ENCODE results near the gene KANTR.

KANTR gene, protein sequence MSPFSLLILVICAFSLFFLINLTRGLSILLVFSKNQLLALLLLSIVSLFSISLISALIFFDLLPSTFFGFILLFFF

GRCh38 chrX:53093748-53094581, at the start of gene KANTR:
TSS of gene KANTR (plus strand) at chrX:53094142. CDS start at chrX:53124273, 30,131 bp downstream.
- DNase-seq (ENCODE audit: low spot score) = peak; percentile 87

DNA sequence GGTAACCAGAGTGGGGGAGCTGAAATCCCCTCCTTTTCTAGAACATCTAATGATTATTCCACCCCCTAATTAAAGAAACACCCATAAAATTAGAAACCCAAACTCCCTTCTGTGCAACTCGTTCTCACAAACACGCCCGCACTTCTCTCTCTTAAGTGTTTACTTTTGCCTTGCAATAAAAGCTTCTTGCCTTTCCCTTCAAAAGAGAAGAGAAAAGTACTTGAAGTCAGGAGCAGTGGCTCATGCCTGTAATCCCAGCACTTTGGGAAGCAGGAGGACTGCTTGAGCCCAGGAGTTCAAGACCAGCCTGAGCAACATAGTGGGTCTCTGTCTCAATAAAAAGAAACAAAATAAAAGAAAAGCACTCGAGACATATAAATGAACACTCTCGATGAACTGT, 48.9 kb upstream of the KANTR start:
- DNase-seq (ENCODE audit: low spot score) = no peak

DNA sequence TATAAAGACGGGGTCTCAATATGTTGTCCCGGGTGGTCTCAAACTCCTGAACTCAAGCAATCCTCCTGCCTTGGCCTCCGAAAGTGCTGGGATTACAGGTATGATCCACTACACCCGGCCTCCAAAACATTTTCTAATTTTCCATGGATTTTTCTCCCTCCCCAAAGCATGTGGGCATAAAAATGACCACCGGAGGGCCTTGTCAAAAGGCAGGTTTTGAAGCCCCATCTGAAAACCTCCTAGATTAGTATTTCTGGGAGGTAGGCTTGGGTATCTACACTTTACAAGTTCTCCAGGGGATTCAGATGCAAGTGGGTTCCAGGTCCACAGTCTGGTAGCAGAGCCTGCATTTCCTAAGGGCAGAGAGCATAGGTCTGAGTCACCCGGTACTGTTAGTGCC, 46.7 kb upstream of the KANTR start:
- DNase-seq (ENCODE audit: low spot score) = no peak

- peak; percentile 84 for DNase-seq (ENCODE audit: low spot score)
Measured at GRCh38 chrX:53048169-53049126, 45.5 kb upstream of the KANTR start, which contains the start of gene GPR173. TSS of gene GPR173 (plus strand) at chrX:53048789. CDS start at chrX:53076622, 27,833 bp downstream.

DNA sequence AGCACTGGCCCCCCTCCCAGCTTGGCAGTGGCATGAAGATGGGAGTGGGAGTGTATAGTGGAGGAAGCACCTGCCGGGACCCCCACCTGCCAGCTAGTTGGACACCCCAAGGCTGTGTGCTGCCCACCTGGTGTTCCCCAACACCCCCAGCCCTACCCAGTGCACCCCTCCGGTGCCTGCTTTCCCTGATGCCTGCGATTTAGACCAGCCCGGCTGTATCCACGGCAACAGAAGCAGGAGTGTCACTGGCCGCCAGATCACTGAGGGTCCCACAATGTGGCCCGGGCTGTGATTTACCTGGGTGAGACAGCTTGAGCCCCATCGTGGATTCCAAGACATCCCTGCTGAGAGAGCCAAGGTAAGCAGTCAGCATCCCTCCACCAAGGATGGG, 44.8 kb upstream of the KANTR start:
- DNase-seq (ENCODE audit: low spot score) = no peak

- no peak for DNase-seq (ENCODE audit: low spot score)
Measured at GRCh38 chrX:53050841-53051240, 43.1 kb upstream of the KANTR start.

- no peak for DNase-seq (ENCODE audit: low spot score)
Measured at GRCh38 chrX:53055244-53055849, 38.6 kb upstream of the KANTR start.

DNA sequence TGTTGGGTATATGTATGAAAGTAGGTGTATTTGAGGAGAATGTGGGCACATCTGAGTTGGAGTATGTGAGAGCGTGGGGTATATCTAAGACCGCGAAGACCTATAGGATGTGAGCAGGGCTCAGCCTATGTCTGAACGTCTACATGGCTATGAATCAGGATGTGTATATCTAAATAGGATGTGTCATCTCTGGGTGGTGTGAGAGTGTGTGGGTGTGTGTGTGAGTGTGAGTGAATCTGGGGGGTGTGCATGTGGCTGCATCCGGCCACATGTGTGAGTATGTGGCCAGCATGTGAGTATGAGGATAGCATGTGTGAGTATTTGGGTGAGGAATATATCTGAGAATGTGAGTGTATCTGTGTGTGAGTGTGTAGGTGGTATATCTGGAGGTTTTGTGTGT, 37.6 kb upstream of the KANTR start:
- DNase-seq (ENCODE audit: low spot score) = no peak

DNA sequence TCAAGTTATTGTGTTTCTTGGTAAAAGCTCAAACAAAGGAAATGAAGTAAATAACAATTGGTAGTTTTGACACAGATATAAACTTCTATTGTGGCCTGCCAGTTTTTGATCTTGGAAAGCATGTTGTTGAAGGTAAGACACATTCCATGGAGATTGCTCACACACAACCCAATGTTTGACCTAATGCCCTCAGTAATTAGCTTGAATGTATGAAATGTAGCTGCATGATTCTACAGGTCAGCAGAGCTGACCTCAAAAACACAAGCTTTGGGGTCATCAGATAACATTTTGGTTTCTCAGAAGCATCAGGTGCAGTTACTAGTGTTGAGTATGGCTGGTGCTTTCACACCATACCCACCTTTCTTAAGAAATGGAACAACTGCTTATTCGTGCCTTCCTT, 28.8 kb upstream of the KANTR start:
- no peak for DNase-seq (ENCODE audit: low spot score)

GRCh38 chrX:53071064-53071463, 22.9 kb upstream of the KANTR start:
- no peak for DNase-seq (ENCODE audit: low spot score)

- DNase-seq (ENCODE audit: low spot score) = no peak
Measured at GRCh38 chrX:53071604-53072417, 22.1 kb upstream of the KANTR start.

- DNase-seq (ENCODE audit: low spot score) = no peak
Measured at GRCh38 chrX:53072418-53073114, 21.4 kb upstream of the KANTR start.

- no peak for DNase-seq (ENCODE audit: low spot score)
Measured at GRCh38 chrX:53073115-53073586, 20.8 kb upstream of the KANTR start.

GRCh38 chrX:53075011-53075410, 18.9 kb upstream of the KANTR start:
- no peak for DNase-seq (ENCODE audit: low spot score)

DNA sequence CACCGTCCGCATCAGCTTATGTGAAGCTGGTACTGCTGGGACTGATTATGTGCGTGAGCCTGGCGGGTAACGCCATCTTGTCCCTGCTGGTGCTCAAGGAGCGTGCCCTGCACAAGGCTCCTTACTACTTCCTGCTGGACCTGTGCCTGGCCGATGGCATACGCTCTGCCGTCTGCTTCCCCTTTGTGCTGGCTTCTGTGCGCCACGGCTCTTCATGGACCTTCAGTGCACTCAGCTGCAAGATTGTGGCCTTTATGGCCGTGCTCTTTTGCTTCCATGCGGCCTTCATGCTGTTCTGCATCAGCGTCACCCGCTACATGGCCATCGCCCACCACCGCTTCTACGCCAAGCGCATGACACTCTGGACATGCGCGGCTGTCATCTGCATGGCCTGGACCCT, 17.3 kb upstream of the KANTR start:
- no peak for DNase-seq (ENCODE audit: low spot score)

DNA sequence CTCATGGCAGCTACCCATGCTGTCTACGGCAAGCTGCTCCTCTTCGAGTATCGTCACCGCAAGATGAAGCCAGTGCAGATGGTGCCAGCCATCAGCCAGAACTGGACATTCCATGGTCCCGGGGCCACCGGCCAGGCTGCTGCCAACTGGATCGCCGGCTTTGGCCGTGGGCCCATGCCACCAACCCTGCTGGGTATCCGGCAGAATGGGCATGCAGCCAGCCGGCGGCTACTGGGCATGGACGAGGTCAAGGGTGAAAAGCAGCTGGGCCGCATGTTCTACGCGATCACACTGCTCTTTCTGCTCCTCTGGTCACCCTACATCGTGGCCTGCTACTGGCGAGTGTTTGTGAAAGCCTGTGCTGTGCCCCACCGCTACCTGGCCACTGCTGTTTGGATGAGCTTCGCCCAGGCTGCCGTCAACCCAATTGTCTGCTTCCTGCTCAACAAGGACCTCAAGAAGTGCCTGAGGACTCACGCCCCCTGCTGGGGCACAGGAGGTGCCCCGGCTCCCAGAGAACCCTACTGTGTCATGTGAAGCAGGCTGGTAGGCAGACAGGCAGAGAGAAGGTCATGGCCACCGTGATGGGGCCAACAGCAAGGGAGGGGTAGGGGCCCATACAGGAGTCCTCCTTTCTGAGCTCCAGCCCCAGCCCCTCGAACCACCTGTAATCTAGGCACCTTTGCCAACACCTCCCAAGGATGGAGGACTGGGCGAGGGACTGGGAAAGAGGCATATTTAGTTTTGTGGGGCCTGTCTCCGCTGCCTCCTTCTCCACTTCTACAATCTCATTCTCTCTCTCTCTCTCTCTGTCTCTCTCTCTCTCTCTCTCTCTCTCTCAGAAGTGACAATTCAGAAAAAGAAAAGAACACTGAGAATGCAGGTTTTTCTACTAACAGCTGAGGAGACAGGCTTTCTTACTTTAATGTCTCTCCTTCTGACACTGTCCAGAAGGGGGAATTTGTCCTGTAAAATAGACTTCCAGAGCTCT, 16.4 kb upstream of the KANTR start:
- no peak for DNase-seq (ENCODE audit: low spot score)

DNA sequence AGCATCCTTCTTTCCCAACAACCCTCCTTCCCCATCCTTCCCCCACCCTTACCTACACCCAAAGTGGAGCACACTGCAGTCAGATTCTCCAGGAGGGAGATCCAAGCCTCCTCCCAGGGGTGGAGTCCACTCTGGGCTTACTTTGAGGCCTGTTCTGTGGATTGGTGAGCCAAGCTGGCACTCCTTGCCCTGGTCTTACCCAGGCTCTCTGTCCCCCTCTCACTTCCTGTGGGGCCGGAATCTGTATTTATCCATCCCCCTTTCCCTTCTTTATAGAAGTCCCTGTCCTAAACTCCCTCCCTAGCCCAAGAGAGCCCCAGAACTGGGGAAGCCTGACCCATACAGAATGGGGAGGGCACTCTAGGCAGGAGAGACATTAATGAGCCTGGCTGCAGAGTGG, 15.0 kb upstream of the KANTR start:
- no peak for DNase-seq (ENCODE audit: low spot score)

- DNase-seq (ENCODE audit: low spot score) = no peak
Measured at GRCh38 chrX:53080628-53081580, 13.0 kb upstream of the KANTR start.
